CD14-positive monocyte (primary cell): ENCODE measurements around the gene PTGES2. TPM values are rescaled to one million over a fixed set of nuclear protein-coding genes. Genes with fewer than 3 reads are reported as not detected.
A peak's percentile ranks its signal among the peaks of the same experiment; 100 is the strongest.

Source experiments
- DNase-seq, 3 donors: peaks; one replicate each; pipeline ENCODE4 v3.0.0-alpha.2; 2011 to 2022
- H2AFZ ChIP-seq: 2 replicates; pipeline ENCODE4 v1.6.0; 2012; ENCODE audit warnings: mild to moderate bottlenecking, low read depth, low read length, inconsistent platforms; ENCODE audit not compliant: insufficient read depth, poor library complexity, severe bottlenecking
- H3K27ac ChIP-seq, 2 donors: 1 replicate in 1 of 2; 2 replicates in 1 of 2; pipeline ENCODE4 v1.5.1; 2012 to 2013; ENCODE audit warnings: low read length in 2 of 2, control low read depth in 1 of 2, inconsistent platforms in 1 of 2, low read depth in 1 of 2, mild to moderate bottlenecking in 1 of 2
- H3K27me3 ChIP-seq, 2 donors: one replicate each; pipeline versions ENCODE4 v1.6.0 to v1.6.1; 2011 to 2013; ENCODE audit warnings: low read length in 2 of 2; ENCODE audit not compliant: control insufficient read depth in 2 of 2, insufficient read depth in 2 of 2
- H3K36me3 ChIP-seq, 2 donors: replicated peaks in 1 of 2; 1 replicate in 1 of 2; 2 replicates in 1 of 2; pipeline versions ENCODE4 v1.5.1 to v1.6.1; 2012 to 2013; ENCODE audit warnings: low read length in 2 of 2, control low read depth in 1 of 2, inconsistent platforms in 1 of 2, mild to moderate bottlenecking in 1 of 2; ENCODE audit not compliant: insufficient read depth in 2 of 2, control insufficient read depth in 1 of 2
- H3K4me1 ChIP-seq, 2 donors: 1 replicate in 1 of 2; 2 replicates in 1 of 2; pipeline versions ENCODE4 v1.5.1 to v1.6.1; 2012 to 2013; ENCODE audit warnings: low read length in 2 of 2, control low read depth in 1 of 2, inconsistent platforms in 1 of 2, mild to moderate bottlenecking in 1 of 2, moderate library complexity in 1 of 2; ENCODE audit not compliant: insufficient read depth in 2 of 2, control insufficient read depth in 1 of 2
- H3K4me2 ChIP-seq: replicated peaks from 2 replicates; pipeline ENCODE3; 2012; ENCODE audit warnings: low read length, moderate library complexity, mild to moderate bottlenecking; ENCODE audit not compliant: poor library complexity, severe bottlenecking; ENCODE audit errors: extremely low read depth
- H3K4me3 ChIP-seq, 3 experiments: fragments of 200-600 bp in 1 of 3; sonication (generic) in 1 of 3; replicated peaks in 1 of 3; 1 replicate in 2 of 3; 2 replicates in 1 of 3; pipeline ENCODE4 v1.5.1; 2011 to 2013; ENCODE audit warnings: low read length in 3 of 3, mild to moderate bottlenecking in 3 of 3, control low read depth in 2 of 3, low read depth in 2 of 3, inconsistent platforms in 1 of 3, moderate library complexity in 1 of 3
- H3K79me2 ChIP-seq: 2 replicates; pipeline ENCODE4 v1.6.0; 2012; ENCODE audit warnings: mild to moderate bottlenecking, control low read depth, inconsistent platforms, low read length, moderate library complexity; ENCODE audit not compliant: insufficient read depth
- H3K9ac ChIP-seq: 2 replicates; pipeline ENCODE4 v1.6.0; 2017; ENCODE audit warnings: low read length, mild to moderate bottlenecking; ENCODE audit not compliant: insufficient read depth, poor library complexity, severe bottlenecking
- H3K9me3 ChIP-seq, 2 donors: replicated peaks in 1 of 2; 1 replicate in 1 of 2; 2 replicates in 1 of 2; pipeline versions ENCODE4 v1.5.1 to v1.6.1; 2012 to 2013; ENCODE audit warnings: low read length in 2 of 2, control low read depth in 1 of 2; ENCODE audit not compliant: control insufficient read depth in 1 of 2, insufficient read depth in 1 of 2
- H4K20me1 ChIP-seq: 2 replicates; pipeline ENCODE4 v1.6.0; 2012; ENCODE audit warnings: mild to moderate bottlenecking, low read length, control low read depth, moderate library complexity; ENCODE audit not compliant: insufficient read depth
- H3K27ac Mint-ChIP-seq, 7 donors: one replicate each; pipeline ENCODE4 v1.8.0; 2020; ENCODE audit warnings: mild to moderate bottlenecking in 7 of 7, mixed read lengths in 7 of 7, moderate library complexity in 6 of 7, inconsistent platforms in 2 of 7
- H3K27me3 Mint-ChIP-seq, 3 donors: one replicate each; pipeline ENCODE4 v1.8.0; 2021 to 2022; ENCODE audit warnings: low read depth in 3 of 3, mild to moderate bottlenecking in 3 of 3, mixed read lengths in 3 of 3, moderate library complexity in 3 of 3, inconsistent platforms in 1 of 3
- H3K36me3 Mint-ChIP-seq, 2 donors: one replicate each; pipeline ENCODE4 v1.8.0; 2020; ENCODE audit warnings: mixed read lengths in 2 of 2, inconsistent platforms in 1 of 2, mild to moderate bottlenecking in 1 of 2
- H3K4me1 Mint-ChIP-seq: one replicate; pipeline ENCODE4 v1.8.0; 2020; ENCODE audit warnings: mild to moderate bottlenecking, mixed read lengths
- H3K4me3 Mint-ChIP-seq, 2 donors: one replicate each; pipeline ENCODE4 v1.8.0; 2020; ENCODE audit warnings: mild to moderate bottlenecking in 2 of 2, mixed read lengths in 2 of 2, moderate library complexity in 1 of 2
- H3K9me3 Mint-ChIP-seq, 7 donors: one replicate each; pipeline ENCODE4 v1.8.0; 2020 to 2022; ENCODE audit warnings: mixed read lengths in 7 of 7, mild to moderate bottlenecking in 6 of 7, moderate library complexity in 6 of 7, inconsistent platforms in 2 of 7
- WGBS: methylation state at CpG from one replicate; pipeline ENCODE4 v1.1.5; 2013; ENCODE audit warnings: missing lambda C conversion rate; ENCODE audit not compliant: insufficient coverage; 5-methylcytosine and 5-hydroxymethylcytosine counted together
- intact Hi-C, 2 donors: fragments of 100-400 bp; cut with micrococcal nuclease; formaldehyde crosslinking; loops; one replicate each; pipeline versions ENCODE4 v1.15.0 to v1.15.1; 2023
- polyA plus RNA-seq, 3 donors: library from polyadenylated mRNA; depleted of rRNA in 1 of 3; unstranded in 2 of 3; stranded (reverse) in 1 of 3; fragments of 300-500 nt in 2 of 3; fragments of >200 nt in 1 of 3; fragmentation: Illumina TruSeq in 2 of 3; gene quantifications; 1 replicate in 2 of 3; 2 replicates in 1 of 3; pipeline ENCODE4 v1.2.3, GENCODE V29; 2012 to 2021
- TF ChIP-seq, protein P1 (sequence below): fragments of 200-600 bp; IDR thresholded peaks from one replicate; pipeline ENCODE4 v1.8.0; 2022; ENCODE audit warnings: antibody characterized with exemption, mild to moderate bottlenecking

Gene PTGES2
- polyA plus RNA-seq, 3 donors = 42.0 to 71.5 (median 49.4) TPM

DNA sequence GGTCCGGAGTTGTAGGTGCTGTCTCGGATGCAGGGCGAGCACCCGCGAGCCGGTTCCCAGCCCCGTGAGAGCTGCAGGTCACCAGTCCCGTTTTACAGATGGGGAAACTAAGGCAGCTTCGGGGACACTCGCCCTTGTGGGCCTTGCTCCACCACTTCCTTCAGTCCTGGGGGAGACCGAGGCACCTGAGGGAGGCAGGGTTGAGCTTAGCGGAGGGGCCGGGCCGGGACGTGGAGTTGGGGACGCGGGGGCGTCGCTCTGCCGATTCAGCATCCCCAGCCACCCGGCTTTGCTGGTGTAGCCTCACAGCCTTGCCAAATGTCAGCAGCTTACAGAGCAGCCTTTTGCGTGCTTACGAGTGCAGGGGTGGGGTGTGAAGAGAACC, 33.1 kb upstream of the PTGES2 start:
- no peaks in the 10 kb centered on the region for H3K27me3 ChIP-seq
- no peaks in the 10 kb centered on the region for H3K9me3 Mint-ChIP-seq
- peak overlapping the region in 1 of 2 donors; percentile 65 for H3K27ac ChIP-seq
- peaks cover 0 to 5% (median 0%) of the 10 kb centered on the region in 3 donors for H3K27me3 Mint-ChIP-seq
- H3K36me3 ChIP-seq = peaks cover 16 to 28% of the 10 kb centered on the region in 2 donors
- H3K9me3 ChIP-seq = no peaks in the 10 kb centered on the region
- peak overlapping the region in 1 of 7 donors; percentile 25 for H3K27ac Mint-ChIP-seq
- TF ChIP-seq, protein P1, sequence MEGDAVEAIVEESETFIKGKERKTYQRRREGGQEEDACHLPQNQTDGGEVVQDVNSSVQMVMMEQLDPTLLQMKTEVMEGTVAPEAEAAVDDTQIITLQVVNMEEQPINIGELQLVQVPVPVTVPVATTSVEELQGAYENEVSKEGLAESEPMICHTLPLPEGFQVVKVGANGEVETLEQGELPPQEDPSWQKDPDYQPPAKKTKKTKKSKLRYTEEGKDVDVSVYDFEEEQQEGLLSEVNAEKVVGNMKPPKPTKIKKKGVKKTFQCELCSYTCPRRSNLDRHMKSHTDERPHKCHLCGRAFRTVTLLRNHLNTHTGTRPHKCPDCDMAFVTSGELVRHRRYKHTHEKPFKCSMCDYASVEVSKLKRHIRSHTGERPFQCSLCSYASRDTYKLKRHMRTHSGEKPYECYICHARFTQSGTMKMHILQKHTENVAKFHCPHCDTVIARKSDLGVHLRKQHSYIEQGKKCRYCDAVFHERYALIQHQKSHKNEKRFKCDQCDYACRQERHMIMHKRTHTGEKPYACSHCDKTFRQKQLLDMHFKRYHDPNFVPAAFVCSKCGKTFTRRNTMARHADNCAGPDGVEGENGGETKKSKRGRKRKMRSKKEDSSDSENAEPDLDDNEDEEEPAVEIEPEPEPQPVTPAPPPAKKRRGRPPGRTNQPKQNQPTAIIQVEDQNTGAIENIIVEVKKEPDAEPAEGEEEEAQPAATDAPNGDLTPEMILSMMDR = no peak
- H3K4me1 Mint-ChIP-seq = peaks cover 15% of the 10 kb centered on the region
- H3K4me3 ChIP-seq = peak overlapping the region; percentile 82 to 94 (median 85)
- peak overlapping the region; percentile 98 for H2AFZ ChIP-seq
- peaks cover 16 to 28% of the 10 kb centered on the region in 2 donors for H3K36me3 Mint-ChIP-seq
- peaks cover 8% of the 10 kb centered on the region for H3K79me2 ChIP-seq
- no peaks in the 10 kb centered on the region for H4K20me1 ChIP-seq
- intact Hi-C loops = loop anchor here in 1 of 2 donors (2.0 kb wide), 1 partner anchor 58 kb away; no protein-coding TSS in a partner anchor
- peak overlapping the region; percentile 100 for H3K4me2 ChIP-seq
- peak overlapping the region; percentile 69 for H3K9ac ChIP-seq
- H3K4me1 ChIP-seq = peaks cover 16 to 20% of the 10 kb centered on the region in 2 donors
- no peak for DNase-seq
- under 1% methylated on average over 12 of the region's 23 CpGs for WGBS
- peak overlapping the region; percentile 79 to 80 for H3K4me3 Mint-ChIP-seq

DNA sequence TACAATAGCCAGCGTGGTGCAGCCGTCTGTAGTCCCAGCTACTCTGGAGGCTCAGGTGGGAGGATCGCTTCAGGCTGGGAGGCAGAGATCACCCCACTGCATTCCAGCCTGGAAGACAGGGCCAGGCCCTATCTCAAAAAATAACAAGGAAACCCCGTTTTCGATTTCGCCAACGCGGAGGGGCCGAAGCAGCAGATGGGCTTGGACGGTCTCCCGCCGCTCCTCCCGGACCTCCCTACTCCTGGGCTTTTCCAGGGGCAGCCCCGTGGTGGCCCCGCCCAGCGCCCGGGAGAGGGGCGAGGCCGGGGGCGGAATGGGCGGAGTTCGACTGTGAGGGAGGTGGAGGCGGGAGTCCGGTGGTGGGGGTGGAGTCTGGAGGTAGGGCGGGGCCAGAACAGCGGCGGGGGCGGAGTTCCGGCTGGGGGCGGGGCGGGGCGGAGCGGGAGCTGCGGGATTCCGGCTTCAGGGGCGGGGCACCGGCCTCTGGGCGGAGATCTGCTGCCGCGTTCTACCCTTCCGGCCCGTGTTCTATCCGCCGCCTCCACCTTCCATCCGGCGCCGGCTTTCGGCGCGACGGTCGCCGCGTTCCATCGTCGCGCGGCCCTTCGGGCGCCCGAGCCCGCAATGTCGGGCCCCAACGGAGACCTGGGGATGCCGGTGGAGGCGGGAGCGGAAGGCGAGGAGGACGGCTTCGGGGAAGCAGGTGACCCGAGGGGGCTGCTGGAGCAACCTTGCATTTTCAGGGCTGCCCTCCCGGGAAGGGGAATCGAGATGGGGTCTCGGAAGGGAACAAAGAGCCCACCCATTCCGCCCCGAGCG, 32.5 kb upstream of the PTGES2 start, which contains the start of gene BBLN:
BBLN (plus strand) TSS at position 482 of the 819 bp plus-strand sequence; CDS start at position 625, 143 bp downstream.
- peaks cover 16 to 26% of the 10 kb centered on the region in 2 donors for H3K36me3 Mint-ChIP-seq
- H3K4me1 Mint-ChIP-seq = peaks cover 15% of the 10 kb centered on the region
- peaks cover 0 to 5% (median 1%) of the 10 kb centered on the region in 3 donors for H3K27me3 Mint-ChIP-seq
- TF ChIP-seq, protein P1 = no peak
- Histone ChIP-seq H3K79me2 (peaks cover 8% of the 10 kb centered on the region), H3K4me3 (peak within 1 kb of the TSS; percentile 82 to 94 (median 85)), H3K27me3 (no peaks in the 10 kb centered on the region), H2AFZ (peak within 1 kb of the TSS; percentile 98), H3K4me1 (peaks cover 16 to 20% of the 10 kb centered on the region in 2 donors), H3K27ac (peak within 1 kb of the TSS; percentile 56 to 80), H3K9ac (peak within 1 kb of the TSS; percentile 69), H3K4me2 (peak within 1 kb of the TSS; percentile 100), H3K9me3 (no peaks in the 10 kb centered on the region), H4K20me1 (no peaks in the 10 kb centered on the region), H3K36me3 (peaks cover 16 to 28% of the 10 kb centered on the region in 2 donors)
- H3K4me3 Mint-ChIP-seq = peak within 1 kb of the TSS; percentile 79 to 86
- intact Hi-C loops = loop anchor here in 1 of 2 donors (2.0 kb wide), 1 partner anchor 59 kb away; no protein-coding TSS in a partner anchor
- peak; percentile 77 to 83 (median 83) for DNase-seq
- peak within 1 kb of the TSS; percentile 37 to 92 (median 76) for H3K27ac Mint-ChIP-seq
- H3K9me3 Mint-ChIP-seq = no peaks in the 10 kb centered on the region
- 0% methylated on average over 65 of the region's 77 CpGs for WGBS
